Measurements from ENCODE around the gene DAB2IP. TPM values are rescaled to one million over a fixed set of nuclear protein-coding genes. Genes with fewer than 3 reads are reported as not detected.

Gene DAB2IP
- total RNA-seq, 1 experiment from 2014 or later, result 13.4 TPM

DNA sequence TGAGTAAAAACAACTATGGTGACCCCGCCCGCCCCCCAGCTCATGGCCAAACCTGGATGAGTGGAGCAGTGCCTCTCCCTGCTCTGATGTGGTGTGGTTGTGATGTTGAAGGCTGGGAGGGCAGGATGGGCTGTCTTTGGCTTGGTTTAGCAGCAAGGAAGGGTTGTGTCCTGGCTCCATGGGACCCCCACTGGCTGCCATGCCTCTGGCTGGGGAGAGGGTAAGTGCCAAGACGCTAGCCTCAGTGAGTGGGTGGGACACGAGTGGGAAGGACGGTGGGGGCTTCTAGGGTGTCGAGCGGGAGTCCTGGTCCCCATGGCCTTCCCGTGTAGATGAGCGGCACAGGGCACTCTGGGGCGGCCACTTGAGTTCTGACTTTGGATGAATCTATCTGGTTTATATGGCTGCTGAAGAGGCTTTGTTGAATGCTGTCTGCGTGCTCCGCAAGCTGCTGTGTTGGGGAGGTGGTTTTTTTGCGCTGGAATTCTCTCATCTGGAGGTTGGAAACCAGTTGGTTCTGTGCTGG is 50.4 kb downstream of the DAB2IP start:
- in situ Hi-C loops (cut with HindIII; ENCODE audit: low pct_unique_long_range_greater_than_20kb, low sequenced_read_pairs), result no loop called here
- no peak for DNase-seq (ENCODE audit: low read depth, low spot score)

DNA sequence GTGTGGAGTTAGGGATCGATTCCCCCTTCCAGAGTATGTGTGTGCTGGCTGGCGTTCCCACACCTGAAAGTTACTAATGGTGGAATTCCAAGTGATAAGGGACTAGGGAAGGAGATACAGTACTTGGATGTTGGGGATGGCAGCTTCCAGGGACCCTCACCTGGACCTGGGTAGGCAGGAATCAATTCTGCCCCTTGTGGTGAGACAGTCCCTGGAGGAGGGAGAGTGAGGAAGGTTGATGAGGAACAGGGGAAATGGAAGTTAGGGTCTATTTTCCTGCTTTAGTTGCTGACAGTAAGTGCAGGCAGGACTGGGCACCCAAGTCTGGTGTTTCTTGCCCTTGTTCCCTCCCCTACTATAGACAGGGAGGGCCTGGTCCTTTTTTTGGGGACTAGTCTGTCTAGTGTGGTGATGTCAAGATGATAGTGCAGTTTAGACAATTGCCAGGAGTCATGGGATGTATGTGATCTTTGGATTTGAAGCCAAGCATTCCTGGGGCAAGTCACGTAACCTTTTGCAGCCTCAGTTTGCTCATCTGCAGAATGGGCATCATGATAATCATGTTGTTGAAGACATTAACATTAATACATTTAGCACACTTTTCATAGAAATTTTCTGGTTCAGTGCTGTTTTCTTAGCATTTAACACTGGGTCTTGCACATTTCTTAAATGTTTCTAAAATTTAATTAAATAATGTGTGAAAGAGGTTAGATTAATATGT is 51.7 kb downstream of the DAB2IP start:
- no peak for DNase-seq (ENCODE audit: low read depth, low spot score)
- in situ Hi-C loops (cut with HindIII; ENCODE audit: low pct_unique_long_range_greater_than_20kb, low sequenced_read_pairs), result no loop called here

DNA sequence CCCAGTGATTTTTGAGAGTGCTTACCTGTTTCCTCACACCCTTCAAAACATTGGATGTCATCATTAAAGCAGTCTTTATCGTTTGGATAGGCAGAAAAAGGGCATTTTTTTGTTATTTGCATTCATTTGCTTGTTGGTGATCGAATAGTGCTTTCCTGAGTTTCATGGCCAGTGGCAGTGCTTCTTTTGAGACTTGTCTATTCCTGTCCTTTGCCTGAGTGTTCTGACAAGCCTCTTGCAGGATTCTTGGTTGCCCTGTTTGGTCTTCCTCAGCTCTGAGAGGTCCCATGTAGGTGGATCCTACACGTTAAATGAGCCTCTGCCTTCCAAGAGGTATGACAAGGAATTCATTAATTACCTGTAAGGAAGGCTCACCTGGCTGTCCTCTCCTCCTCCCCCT is 52.8 kb downstream of the DAB2IP start:
- in situ Hi-C loops (cut with HindIII; ENCODE audit: low pct_unique_long_range_greater_than_20kb, low sequenced_read_pairs), result no loop called here
- no peak for DNase-seq (ENCODE audit: low read depth, low spot score)

DNA sequence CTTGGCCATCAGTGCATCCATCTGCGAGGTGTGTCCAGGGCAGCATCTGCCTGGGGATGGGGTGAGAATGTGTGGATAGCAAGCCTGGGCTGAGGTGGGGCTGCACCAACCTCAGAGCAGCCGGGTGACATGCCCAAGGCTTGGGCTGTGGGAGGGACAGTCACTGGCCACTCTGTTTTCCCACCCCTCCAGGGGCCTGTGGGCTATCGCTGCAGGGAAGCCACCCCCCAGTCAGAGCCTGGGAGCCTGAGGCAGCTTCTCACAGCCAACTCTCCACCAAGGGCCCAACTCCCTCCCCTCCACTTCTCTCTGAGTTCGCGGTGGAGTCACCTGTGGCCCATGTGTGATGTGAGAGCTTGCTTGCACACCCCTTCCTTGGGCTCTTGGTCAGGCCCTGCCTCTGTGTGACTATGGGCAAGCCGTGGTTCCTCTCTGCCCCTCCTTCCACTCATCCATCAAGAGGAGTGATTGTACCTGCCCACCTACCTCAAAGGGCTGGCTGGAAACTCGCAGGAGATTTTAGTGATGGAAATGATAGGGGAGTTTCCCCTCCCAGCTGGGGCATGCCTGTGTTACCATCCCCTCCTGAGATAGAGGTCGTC is 54.8 kb downstream of the DAB2IP start:
- no peak for DNase-seq (ENCODE audit: low read depth, low spot score)
- in situ Hi-C loops (cut with HindIII; ENCODE audit: low pct_unique_long_range_greater_than_20kb, low sequenced_read_pairs), result no loop called here

DNA sequence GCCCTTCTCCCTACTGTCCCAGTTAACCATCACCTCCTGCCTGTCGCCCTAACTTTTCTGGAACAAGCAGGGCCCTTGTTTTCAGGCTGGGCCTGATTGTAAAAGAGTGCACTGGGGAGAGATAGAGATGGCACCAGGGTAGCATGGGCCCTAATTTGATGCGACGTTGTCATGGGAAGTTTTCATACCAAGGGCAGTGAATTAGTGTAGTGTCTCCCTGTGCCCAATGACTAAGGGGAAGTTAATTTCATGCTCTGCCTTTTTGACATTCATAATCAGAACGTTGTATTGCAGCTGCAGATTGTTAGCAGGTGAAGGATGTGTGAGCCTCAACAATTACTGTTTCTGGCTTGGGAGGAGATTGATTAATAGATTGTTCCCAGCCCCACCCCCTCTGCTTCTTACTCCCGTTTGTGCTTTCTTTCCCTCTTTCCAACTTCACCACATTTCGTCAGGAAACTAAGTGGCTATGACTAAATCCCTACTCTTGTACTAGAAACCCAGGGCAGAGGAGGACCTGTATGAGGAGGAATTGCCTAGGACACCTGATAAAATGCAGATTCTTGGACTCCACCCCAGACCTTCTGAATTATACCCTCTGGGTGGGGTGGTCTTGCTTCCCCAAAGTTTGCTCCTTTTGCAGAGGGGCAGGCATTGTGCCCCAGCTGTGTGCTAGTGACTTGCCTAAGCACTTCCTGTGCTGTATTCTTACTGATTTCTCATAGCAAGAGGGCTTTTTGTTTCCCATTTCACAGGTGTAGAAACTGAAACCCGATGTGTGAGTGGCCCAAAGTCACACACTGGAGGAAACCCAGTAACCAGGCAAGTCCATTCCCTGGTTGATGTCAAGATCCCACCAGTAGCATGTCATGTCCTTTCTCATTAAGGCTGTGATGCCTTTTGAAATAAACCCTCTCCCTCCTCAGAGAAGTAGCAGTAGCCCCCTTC is 56.3 kb downstream of the DAB2IP start:
- in situ Hi-C loops (cut with HindIII; ENCODE audit: low pct_unique_long_range_greater_than_20kb, low sequenced_read_pairs), result no loop called here
- DNase-seq (ENCODE audit: low read depth, low spot score), result no peak

DNA sequence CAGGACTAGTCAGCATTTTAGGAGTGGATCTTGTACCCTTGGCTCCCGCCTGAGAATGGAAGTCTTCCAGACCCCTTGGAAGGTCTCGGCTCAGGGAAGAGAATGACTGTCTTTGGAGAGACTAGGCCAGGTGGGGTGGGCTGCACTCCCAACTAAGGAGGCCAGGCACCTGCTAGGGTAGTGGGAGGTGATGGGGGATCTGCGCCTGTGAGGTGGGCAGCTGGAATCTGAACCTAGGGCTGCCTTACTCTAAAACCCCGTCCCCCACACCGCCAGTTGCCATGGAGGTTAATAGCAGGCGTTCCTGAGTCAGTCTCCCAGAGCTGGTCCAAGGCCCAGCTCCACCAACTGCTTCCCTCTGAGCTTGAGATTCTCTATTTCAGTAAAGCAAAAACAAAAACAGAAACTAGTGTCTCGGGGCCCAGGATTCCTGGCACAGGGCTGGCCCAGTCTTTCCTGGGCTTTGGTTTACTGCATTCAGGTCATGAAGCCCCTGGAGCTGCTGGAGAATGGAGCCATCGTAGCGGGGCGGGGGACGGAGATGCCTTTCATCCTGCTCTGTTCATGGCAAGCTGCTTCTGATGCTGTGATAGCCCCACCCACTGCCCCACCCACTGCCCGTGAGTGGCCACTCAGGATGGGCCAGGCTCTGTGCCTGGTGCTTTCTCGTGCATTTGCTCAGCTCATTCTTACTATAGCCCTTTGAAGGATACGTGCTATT is 57.5 kb downstream of the DAB2IP start:
- in situ Hi-C loops (cut with HindIII; ENCODE audit: low pct_unique_long_range_greater_than_20kb, low sequenced_read_pairs), result no loop called here
- peak; percentile 29 for DNase-seq (ENCODE audit: low read depth, low spot score)

DNA sequence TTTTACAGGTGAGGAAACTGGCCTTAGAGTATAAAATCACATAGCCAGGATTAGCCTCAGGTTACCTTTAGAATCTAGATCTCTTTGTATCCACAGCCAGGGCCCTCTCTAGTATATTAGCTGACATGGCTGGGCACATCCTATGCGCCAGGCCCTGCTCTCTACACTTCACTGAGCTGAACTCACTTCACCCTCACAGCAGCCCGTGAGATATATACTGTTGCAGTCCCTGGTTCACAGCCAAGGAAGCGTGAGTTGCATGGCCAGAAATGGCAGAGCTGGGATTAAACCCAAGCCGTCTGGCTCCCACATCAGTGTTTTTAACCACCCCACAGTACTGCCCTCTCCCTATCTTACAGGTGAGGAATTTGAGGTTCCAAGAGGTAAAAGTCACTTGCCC is 58.4 kb downstream of the DAB2IP start:
- in situ Hi-C loops (cut with HindIII; ENCODE audit: low pct_unique_long_range_greater_than_20kb, low sequenced_read_pairs), result no loop called here
- no peak for DNase-seq (ENCODE audit: low read depth, low spot score)

DNA sequence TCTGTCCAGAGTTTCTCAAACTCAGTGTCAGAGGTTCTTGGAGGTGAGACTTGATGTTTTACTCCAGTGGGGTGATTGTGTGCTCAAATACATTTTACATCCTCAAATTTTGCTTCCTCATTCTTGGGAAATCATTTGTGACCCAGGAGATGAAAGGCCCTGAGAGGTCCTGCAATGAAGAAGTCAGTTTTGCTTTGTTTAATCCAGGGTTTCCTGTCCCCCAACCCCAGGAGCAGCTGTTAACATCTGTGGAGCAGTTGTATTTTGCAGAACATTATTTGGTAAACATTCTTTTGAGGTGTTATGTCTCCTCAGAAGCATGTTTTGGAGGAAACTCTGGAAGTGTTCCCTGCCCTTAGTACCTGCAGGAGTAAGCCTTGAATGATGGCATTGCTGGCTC is 59.8 kb downstream of the DAB2IP start:
- in situ Hi-C loops (cut with HindIII; ENCODE audit: low pct_unique_long_range_greater_than_20kb, low sequenced_read_pairs), result no loop called here
- DNase-seq (ENCODE audit: low read depth, low spot score), result no peak

DNA sequence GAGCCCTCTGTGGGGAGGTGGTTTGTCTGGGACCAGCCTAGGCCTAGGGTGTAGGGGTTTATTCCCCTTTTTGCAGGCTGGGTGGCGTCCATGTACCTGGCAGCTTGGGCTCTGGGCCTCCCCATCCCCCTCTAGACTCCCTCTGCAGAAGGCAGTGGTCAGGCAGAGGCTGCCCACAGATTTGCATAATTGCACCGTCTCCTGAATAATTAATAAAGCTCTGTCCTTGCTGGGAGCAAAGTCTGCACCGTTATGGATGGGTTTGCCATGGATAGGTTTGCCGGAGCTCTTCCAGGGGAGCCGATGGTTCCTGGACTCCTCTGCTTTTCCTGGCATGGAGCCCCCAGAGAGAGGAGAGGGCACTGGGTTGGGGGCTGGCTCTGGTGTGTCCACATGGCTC is 60.4 kb downstream of the DAB2IP start:
- DNase-seq (ENCODE audit: low read depth, low spot score), result no peak
- in situ Hi-C loops (cut with HindIII; ENCODE audit: low pct_unique_long_range_greater_than_20kb, low sequenced_read_pairs), result no loop called here

DNA sequence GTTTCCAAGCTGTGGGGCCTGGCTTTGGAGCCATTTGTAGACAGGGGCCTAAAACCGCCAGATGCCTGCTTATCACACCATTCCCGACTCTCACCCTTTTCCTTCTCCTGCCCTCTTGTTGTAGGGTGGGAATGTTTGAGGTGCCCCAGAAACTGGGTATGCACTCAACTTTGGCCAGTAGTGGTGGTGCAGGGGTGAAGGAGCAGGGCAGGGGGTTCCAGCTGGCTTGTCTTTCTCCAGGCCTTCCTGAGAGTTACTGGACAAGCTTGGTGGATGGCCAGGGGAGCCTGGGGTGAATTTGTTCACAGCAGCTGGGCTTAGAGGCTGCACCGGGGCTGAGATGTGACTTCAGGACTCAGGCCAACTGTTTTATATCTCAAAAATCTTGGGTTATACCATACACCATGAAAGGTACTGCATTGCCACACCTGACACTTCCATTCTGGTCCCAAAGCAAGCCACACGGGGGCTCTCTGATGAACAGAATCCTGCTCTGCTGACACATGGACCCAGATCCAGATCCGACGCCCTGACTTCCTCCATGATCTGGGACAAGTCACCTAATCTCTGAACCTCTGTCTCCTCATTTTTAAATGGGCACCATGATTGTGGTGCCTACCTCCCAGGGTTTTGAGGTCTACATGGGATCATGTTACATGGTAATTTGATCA is 62.1 kb downstream of the DAB2IP start:
- DNase-seq (ENCODE audit: low read depth, low spot score), result no peak
- in situ Hi-C loops (cut with HindIII; ENCODE audit: low pct_unique_long_range_greater_than_20kb, low sequenced_read_pairs), result no loop called here

DNA sequence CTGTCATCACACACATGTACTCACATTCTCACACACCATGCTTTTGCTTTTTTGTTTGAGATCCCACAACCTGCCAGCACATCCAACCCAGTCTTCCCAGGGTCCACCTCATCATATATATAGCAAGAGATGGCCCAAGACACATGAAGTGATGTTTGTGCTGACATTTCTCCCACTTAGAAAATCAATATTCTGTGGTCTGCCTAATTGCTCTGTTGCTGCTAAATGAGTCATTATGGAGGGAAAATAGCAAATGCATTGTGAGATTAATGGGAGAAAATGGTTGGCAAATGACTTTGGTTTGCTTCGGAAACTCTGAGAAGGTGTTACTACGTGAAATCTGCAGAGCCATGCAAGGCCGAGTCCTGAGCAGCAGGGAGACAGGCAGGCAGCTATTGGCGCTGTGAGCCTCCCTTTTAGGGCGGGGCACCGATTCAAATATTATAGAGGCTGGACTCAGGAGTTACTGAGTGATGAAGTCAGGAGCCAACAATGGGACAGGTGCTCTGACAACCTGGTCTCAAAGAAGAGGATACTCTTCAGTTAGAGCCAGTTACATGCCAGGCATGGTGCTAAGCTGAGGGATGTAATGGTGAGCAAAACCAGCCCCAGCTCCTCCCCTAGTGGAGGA is 62.8 kb downstream of the DAB2IP start:
- no peak for DNase-seq (ENCODE audit: low read depth, low spot score)
- in situ Hi-C loops (cut with HindIII; ENCODE audit: low pct_unique_long_range_greater_than_20kb, low sequenced_read_pairs), result no loop called here

DNA sequence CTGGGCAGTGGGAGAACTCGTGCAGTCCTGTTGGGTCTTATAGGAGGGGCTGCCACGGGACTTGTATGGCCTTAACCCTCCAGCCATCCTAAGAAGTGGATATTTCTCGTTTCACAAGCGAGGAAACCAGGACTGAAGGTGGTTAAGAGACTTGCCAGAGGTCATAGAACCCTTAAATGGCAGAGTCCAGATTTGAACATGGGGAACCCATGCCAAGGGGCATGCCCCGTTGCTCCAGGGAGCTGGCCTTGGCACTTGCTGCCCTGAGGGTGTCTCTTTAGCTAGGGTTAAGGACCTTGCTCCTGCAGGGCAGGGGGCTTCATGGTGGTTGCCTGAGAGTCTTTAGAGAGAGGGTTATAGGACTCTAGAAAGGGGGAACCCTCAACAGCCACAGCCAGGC is 63.4 kb downstream of the DAB2IP start:
- in situ Hi-C loops (cut with HindIII; ENCODE audit: low pct_unique_long_range_greater_than_20kb, low sequenced_read_pairs), result no loop called here
- no peak for DNase-seq (ENCODE audit: low read depth, low spot score)

DNA sequence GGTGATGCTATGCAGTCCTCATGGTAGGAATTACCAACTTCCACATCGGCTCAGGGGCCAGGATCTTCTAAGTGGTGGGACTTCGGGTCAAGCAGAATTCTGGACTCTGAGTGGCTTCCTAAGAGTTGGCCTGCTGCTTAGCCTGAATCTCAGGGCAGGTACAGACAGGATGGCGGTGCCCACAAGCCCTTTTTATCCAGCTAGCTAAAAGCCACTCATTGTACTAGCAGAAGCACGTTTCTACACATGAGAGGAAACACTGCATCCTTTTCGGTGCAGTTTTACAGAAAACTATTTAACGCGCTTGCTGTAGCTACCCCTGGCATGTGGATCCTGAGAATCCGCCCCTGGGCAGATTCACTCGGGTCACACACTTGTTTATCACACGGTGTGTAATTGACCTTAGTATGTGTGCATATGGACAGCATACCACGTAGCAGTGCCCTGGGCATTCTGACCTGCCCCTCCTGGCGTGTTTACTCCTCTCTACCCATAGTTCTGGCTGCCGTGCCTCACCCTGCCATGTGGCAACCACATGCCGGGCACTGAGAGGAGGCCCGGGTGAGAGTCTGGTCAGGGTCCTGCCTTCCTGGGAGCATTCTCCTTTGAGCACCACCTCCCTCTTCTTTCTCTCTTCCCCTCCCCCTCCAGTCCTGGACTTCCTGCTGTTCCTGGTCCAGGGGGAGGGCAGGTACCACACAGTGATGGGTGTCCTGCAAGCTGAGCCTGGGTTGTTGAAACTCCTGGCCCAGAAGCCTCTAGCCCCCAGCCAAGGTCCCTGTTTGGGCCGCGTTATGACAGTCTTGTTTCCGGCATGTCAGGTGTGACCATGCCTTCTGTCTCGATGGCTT is 65.9 kb downstream of the DAB2IP start:
- in situ Hi-C loops (cut with HindIII; ENCODE audit: low pct_unique_long_range_greater_than_20kb, low sequenced_read_pairs), result no loop called here
- no peak for DNase-seq (ENCODE audit: low read depth, low spot score)

DNA sequence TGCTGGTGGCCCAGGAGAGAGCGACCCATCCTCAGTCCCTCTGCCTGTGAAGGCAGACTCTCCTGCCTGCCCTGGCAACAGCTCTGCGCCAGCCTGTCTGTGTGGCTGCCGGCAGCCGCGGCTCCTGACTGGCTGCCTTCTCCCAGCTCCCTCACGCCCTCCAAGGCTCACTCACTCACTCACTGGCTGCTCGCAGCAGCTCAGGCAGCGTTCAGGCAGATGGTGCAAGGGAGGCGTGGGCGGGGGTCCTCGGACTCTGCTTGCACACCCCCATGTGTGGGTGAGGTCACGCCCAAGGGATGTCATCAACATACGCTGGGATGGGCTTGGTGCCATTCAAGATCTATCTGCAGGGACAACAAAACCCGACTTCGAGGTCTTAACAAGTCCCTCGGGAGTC is 66.7 kb downstream of the DAB2IP start:
- no peak for DNase-seq (ENCODE audit: low read depth, low spot score)
- in situ Hi-C loops (cut with HindIII; ENCODE audit: low pct_unique_long_range_greater_than_20kb, low sequenced_read_pairs), result no loop called here

DNA sequence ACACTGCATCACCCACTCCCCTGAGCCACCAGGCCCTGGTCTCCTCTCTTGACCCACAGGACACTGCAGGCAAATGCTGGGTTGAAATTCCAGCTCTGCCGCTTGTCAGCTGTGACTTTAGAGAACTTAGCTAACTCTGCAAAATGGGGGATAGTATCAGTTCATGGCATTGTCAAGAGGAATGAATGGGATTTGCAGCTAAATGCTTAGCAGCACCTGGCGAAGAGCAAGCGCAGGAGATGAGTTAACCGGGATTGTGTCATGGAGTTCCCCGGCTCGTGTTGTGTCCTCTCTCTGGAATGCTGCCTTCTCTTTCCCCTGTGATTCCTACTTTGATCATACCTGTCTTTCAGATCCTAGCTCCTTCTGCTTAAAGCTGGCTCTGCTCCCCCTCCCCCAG is 67.1 kb downstream of the DAB2IP start:
- in situ Hi-C loops (cut with HindIII; ENCODE audit: low pct_unique_long_range_greater_than_20kb, low sequenced_read_pairs), result no loop called here
- no peak for DNase-seq (ENCODE audit: low read depth, low spot score)

All from SK-MEL-5 (cell line).